Activated T-helper 1 cell treated with anti-CD3 and anti-CD28 coated beads, Interleukin-12 subunit alpha, Interleukin-12 subunit beta, Interleukin-2, Interleukin-4 antibody, amounts not matched to agents 30 ng/mL and 10 ng/mL and 1 ng/mL, durations not matched to agents 14 hours and 24 hours and 36 hours (primary cell): ENCODE results near the gene SAPCD2. TPM values are rescaled to one million over a fixed set of nuclear protein-coding genes. Genes with fewer than 3 reads are reported as not detected.

Source experiments
- DNase-seq: peaks from one replicate; pipeline ENCODE4 v3.0.0; 2021; ENCODE audit warnings: low spot score
- H3K27ac Mint-ChIP-seq: one replicate; pipeline ENCODE4 v1.8.0; 2021; ENCODE audit warnings: mild to moderate bottlenecking, mixed read lengths
- H3K27me3 Mint-ChIP-seq: one replicate; pipeline ENCODE4 v1.8.0; 2022; ENCODE audit warnings: mild to moderate bottlenecking, moderate library complexity, mixed read lengths; ENCODE audit not compliant: insufficient read depth
- H3K36me3 Mint-ChIP-seq: one replicate; pipeline ENCODE4 v1.8.0; 2021; ENCODE audit warnings: low read depth, mixed read lengths
- H3K4me1 Mint-ChIP-seq: one replicate; pipeline ENCODE4 v1.8.0; 2021; ENCODE audit warnings: low read depth, mixed read lengths
- H3K4me3 Mint-ChIP-seq: one replicate; pipeline ENCODE4 v1.8.0; 2021; ENCODE audit warnings: mild to moderate bottlenecking, moderate library complexity, mixed read lengths
- H3K9me3 Mint-ChIP-seq: one replicate; pipeline ENCODE4 v1.8.0; 2021; ENCODE audit warnings: mixed read lengths
- intact Hi-C: fragments of 100-400 bp; cut with micrococcal nuclease; formaldehyde crosslinking; loops from one replicate; pipeline ENCODE4 v1.15.1; 2024
- total RNA-seq: library from RNA; stranded (reverse); gene quantifications from 2 replicates; pipeline ENCODE4 v1.2.3, GENCODE V29; 2022

Gene SAPCD2
- total RNA-seq, 1 donor from 2014 or later, result 25.1 TPM

DNA sequence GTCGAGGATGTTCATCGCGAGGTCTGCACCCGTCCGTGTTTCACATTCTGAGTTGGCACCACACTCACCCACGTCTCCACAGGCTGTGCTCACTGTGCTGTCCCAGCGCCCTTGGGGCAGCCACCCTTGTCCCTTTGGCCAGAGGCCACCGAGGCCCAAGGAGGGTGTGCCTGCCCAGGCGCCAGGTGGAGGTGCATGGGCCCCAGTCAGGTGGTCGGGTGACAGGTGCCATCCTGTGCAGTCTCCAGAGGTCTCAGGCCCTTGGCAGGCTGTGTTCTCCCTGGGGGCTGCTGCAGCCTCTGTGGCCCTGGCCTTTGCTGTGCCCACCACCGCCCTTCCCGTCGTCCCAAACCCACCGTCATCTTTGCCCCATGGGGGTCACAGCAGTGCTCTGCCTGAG is 28.9 kb upstream of the SAPCD2 start:
- peak overlapping the region; percentile 23 for H3K27ac Mint-ChIP-seq
- peaks cover 18% of the 10 kb centered on the region for H3K36me3 Mint-ChIP-seq
- peaks cover 18% of the 10 kb centered on the region for H3K4me1 Mint-ChIP-seq
- DNase-seq, result no peak
- no peaks in the 10 kb centered on the region for H3K27me3 Mint-ChIP-seq
- intact Hi-C loops, result no loop called here
- no peak overlapping the region for H3K4me3 Mint-ChIP-seq
- H3K9me3 Mint-ChIP-seq, result no peaks in the 10 kb centered on the region

DNA sequence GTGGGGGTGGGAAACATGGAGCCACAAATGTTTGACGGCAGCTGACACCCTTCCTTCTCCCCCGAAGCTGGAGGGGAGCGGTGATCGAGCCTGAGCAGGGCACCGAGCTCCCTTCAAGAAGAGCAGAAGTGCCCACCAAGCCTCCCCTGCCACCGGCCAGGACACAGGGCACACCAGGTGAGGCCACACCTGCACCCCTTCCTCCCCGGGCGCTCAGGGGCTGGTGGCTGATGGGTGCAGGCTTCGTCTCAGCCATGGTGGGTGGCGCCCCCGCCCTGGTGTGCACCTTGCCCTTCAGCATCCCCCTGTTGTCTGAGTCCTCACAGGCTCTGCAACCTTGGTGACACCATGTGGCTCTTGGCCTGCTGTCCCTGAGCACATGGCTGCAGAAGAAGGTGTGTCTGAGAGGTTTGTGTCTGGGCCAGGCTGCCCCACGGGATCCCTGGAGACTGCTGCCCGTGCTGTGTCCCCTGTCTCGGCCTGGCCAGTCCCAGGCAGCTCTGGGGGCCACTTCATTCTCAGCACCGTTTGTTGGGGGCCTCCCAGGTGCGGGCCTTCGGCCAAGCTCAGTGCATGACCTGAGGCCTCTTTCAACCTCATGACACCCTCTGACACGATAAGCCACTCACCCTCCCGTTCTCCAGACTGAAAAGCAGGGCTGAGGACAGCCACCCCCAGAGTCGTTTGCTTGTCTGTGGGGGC is 27.6 kb upstream of the SAPCD2 start:
- intact Hi-C loops, result no loop called here
- peaks cover 21% of the 10 kb centered on the region for H3K4me1 Mint-ChIP-seq
- DNase-seq, result no peak
- no peak overlapping the region for H3K4me3 Mint-ChIP-seq
- H3K9me3 Mint-ChIP-seq, result no peaks in the 10 kb centered on the region
- peaks cover 20% of the 10 kb centered on the region for H3K36me3 Mint-ChIP-seq
- no peaks in the 10 kb centered on the region for H3K27me3 Mint-ChIP-seq
- H3K27ac Mint-ChIP-seq, result no peak overlapping the region

DNA sequence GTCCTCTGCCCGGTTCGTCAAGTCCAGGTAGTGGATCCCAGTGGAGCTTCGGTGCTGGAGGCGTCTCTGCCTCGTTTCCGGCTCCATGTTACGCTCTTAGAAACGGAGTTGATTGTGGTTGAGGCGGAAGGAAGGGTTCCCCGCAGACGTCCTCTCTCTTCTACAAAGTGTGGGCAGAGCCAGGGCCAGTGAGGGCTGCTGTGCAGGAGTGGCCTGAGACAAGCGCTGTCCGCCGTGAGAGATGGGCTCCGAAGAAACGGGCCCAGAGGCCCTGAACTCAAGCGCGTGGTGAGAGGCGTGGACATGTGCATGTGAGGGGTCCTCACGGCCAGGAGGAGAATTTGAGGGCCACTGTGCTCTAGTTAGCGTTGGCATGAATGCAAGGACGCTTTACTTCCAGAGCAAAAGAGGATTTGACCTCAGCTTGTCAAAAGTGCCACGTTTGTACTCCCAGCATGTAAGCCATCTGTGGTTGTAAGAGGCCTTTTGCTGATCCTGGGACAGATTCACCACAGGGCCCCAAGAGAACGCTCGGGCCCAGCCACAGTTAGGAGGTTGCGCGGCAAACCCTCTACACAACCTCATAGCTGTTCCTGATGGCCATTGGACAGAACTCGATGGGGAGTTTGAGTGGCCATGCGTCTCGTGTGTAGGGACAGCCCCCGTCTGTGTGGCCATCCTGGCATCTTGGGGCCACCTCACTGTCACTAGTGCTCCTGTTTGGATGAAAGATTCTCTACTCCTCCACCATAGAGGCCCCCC is 26.6 kb upstream of the SAPCD2 start:
- peaks cover 26% of the 10 kb centered on the region for H3K36me3 Mint-ChIP-seq
- H3K9me3 Mint-ChIP-seq, result no peaks in the 10 kb centered on the region
- peak overlapping the region; percentile 93 for H3K27ac Mint-ChIP-seq
- DNase-seq, result no peak
- no peak overlapping the region for H3K4me3 Mint-ChIP-seq
- H3K27me3 Mint-ChIP-seq, result no peaks in the 10 kb centered on the region
- H3K4me1 Mint-ChIP-seq, result peaks cover 23% of the 10 kb centered on the region
- intact Hi-C loops, result no loop called here

DNA sequence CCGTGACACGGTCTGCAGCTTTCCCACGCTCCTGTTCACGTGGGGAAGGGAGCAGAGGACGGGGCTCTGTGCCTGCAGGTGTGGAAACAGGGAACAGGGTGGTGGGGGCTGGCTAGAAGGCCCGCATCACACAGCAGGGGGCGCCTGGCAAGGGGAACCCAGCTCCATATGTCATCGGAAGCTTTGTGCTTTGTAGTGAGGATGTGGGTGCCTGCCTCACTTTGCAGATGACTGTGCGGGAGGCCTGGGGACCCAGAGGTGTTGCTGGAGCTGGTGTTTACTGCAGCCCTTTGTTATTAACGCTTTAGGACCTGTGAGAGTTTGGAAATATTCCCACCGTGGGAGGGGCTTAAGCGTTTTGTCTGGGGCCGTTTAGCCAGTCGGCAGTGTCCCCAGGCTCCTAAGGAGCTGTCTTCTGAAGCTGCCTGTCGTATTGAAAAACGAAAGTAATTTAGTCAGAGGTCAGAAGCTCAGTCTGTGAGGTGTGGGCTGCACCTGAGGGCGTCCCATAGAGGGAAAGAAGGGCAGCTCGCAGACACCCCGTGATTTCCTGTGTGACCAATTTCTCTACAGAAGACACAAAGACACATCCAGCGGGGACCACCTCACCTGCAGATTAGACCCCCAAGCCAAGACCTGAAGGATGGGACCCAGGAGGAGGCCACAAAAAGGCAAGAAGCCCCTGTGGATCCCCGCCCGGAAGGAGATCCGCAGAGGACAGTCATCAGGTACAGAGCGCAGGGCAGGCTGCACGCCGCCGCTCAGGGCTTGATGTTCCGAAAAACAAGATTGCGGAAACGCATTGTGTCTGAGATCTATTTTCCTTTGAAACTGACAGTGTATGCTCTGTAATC is 25.5 kb upstream of the SAPCD2 start:
- Mint-ChIP-seq H3K36me3 (peaks cover 30% of the 10 kb centered on the region), H3K4me3 (peak overlapping the region; percentile 72), H3K27ac (peak overlapping the region; percentile 93), H3K27me3 (no peaks in the 10 kb centered on the region), H3K9me3 (no peaks in the 10 kb centered on the region), H3K4me1 (peaks cover 23% of the 10 kb centered on the region)
- intact Hi-C loops, result loop anchor here (1.0 kb wide), 3 partner anchors 9 to 22 kb away; partner anchors contain the start of gene DPP7
- peak; percentile 83 for DNase-seq

DNA sequence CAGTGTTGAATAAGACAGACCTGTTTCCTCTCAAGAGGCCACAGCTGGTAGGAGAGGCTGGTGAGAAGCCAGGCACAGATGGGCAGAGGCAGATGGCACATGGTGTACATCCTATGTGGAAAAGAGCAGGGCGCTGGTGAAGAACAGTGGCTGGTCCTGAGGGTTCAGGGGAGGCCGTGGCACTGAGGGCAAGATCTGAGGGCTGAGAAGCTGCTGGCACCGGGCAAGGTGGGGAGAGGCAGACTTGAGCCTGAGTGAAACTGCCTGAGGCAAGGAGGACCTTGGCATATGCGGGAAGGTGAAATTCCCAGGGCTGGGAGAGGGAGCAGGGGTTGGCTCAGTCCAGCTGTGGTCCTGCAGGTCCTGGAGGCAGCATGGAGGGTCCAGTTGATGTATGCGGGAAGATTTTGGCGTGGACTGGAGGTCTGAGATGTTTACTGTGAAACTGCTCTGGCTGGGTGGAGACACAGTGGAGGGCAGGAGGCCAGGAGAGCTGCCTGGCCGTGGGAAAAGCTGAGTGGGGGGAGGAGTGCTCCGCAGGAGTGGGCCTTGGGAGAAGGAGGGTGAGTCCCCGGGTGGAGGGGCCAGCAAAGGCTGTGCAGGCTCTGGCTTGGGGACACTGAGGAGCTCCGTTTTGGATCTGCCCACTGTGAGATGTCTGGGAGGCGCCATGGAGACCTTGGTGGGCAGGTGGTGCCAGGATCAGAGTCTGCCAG is 19.0 kb upstream of the SAPCD2 start:
- peaks cover 24% of the 10 kb centered on the region for H3K36me3 Mint-ChIP-seq
- no peaks in the 10 kb centered on the region for H3K27me3 Mint-ChIP-seq
- DNase-seq, result no peak
- no peak overlapping the region for H3K27ac Mint-ChIP-seq
- no peaks in the 10 kb centered on the region for H3K9me3 Mint-ChIP-seq
- H3K4me1 Mint-ChIP-seq, result peaks cover 33% of the 10 kb centered on the region
- intact Hi-C loops, result loop anchor here (5.0 kb wide), 2 partner anchors 187 to 202 kb away; partner anchors contain the start of gene TRAF2
- no peak overlapping the region for H3K4me3 Mint-ChIP-seq

DNA sequence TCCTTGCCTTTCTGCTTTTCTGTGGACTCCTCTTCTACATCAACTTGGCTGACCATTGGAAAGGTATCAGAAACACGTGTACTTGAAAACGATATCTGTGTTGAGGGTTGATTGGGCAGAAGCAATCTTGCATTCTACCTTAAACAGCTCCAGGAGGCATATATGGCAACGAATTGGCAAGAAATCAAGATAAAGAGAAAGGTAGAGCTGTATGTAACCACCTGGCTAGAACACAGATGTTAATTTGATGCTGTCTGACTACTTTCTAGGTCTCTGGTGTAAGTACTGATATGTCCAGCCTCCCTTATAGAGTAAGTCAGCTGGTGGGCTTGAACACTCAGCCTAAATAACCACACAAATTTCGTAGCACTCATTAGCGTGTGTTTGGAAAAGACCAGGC is 17.8 kb upstream of the SAPCD2 start:
- no peaks in the 10 kb centered on the region for H3K9me3 Mint-ChIP-seq
- intact Hi-C loops, result loop anchor here (5.0 kb wide), 2 partner anchors 186 to 201 kb away; partner anchors contain the start of gene TRAF2
- no peak for DNase-seq
- H3K27ac Mint-ChIP-seq, result peak overlapping the region; percentile 85
- peak overlapping the region; percentile 88 for H3K4me3 Mint-ChIP-seq
- peaks cover 37% of the 10 kb centered on the region for H3K4me1 Mint-ChIP-seq
- no peaks in the 10 kb centered on the region for H3K27me3 Mint-ChIP-seq
- H3K36me3 Mint-ChIP-seq, result peaks cover 22% of the 10 kb centered on the region

DNA sequence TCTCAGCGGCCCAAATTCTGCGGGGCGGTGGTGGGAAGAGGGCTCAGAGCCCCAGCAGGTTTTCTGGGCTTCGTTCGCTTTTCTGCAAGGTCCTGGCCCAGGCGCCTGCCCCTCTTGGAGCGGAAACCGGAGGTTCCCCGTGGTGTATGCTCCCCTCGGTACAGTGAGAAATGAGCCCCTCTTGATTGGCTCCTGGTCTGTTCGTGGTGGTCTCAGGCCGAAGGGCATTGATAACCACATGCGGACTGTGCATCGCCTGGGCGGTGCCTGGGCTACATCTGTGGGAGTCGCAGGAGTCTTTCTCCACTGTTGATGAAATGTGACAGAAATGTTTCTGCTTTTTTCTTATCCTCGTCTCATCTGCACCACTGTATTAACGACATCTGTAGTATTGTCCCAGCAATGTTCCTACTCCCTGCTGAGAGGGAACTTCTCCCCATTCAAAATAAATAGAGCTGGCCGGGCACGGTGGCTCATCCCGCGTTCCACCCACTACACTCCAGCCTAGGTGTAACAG is 17.1 kb upstream of the SAPCD2 start:
- peak overlapping the region; percentile 88 for H3K4me3 Mint-ChIP-seq
- no peaks in the 10 kb centered on the region for H3K27me3 Mint-ChIP-seq
- intact Hi-C loops, result loop anchor here (1.0 to 5.0 kb wide), 10 partner anchors 8 to 725 kb away; partner anchors contain the start of genes DNLZ, DPP7, SEC16A and TMEM141

DNA sequence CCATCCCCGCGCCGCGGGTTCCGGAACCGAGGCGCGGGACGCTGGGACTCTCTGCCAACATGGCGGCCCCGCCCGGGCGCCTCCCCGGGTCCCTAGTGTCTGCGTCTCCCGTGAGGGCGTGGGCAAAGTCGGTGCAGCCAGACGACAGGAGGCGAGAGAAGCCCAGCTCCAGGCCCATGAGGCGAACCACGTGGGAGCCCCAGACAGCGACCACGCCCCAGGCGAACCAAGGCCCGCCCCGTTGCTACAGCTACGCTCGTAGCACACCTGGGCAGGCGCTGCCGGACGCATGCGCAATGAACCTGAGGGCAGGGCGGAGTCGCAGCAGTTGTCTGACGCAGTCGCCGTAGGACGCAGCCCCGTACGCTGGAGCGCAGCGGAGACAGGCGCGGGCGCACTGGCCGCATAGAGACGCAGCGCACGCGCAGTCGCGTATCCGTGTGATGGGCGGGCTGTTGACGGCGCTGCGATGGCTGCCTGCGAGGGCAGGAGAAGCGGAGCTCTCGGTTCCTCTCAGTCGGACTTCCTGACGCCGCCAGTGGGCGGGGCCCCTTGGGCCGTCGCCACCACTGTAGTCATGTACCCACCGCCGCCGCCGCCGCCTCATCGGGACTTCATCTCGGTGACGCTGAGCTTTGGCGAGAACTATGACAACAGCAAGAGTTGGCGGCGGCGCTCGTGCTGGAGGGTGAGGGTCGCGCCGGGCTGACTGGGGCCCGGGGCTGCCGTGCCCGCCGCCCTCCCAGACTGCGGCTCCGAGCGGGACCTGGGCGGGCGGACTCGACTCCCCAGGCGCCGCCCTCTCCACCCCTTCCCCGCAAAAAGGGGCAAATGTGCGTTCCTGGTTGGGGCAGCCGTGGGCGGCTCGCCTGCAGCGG is 16.4 kb upstream of the SAPCD2 start, which contains the start of gene MAN1B1:
Gene MAN1B1 (plus strand): TSS at position 455 of the 878 bp plus-strand sequence. CDS start 15 bp downstream, at position 470.
- Mint-ChIP-seq H3K4me3 (peak within 1 kb of the TSS; percentile 88), H3K9me3 (no peaks in the 10 kb centered on the region), H3K4me1 (peaks cover 33% of the 10 kb centered on the region), H3K36me3 (peaks cover 14% of the 10 kb centered on the region), H3K27ac (peak within 1 kb of the TSS; percentile 94), H3K27me3 (no peaks in the 10 kb centered on the region)
- intact Hi-C loops, result loop anchor here (1.0 to 5.0 kb wide), 13 partner anchors 9 to 724 kb away; partner anchors contain the start of genes DNLZ, DPP7, MRPL41 and SAPCD2
- peak; percentile 100 for DNase-seq

More for the DNA sequence above, 17.1 kb upstream of the SAPCD2 start:
- peak overlapping the region; percentile 85 for H3K27ac Mint-ChIP-seq
- no peaks in the 10 kb centered on the region for H3K9me3 Mint-ChIP-seq
- peaks cover 19% of the 10 kb centered on the region for H3K36me3 Mint-ChIP-seq
- no peak for DNase-seq
- peaks cover 33% of the 10 kb centered on the region for H3K4me1 Mint-ChIP-seq

DNA sequence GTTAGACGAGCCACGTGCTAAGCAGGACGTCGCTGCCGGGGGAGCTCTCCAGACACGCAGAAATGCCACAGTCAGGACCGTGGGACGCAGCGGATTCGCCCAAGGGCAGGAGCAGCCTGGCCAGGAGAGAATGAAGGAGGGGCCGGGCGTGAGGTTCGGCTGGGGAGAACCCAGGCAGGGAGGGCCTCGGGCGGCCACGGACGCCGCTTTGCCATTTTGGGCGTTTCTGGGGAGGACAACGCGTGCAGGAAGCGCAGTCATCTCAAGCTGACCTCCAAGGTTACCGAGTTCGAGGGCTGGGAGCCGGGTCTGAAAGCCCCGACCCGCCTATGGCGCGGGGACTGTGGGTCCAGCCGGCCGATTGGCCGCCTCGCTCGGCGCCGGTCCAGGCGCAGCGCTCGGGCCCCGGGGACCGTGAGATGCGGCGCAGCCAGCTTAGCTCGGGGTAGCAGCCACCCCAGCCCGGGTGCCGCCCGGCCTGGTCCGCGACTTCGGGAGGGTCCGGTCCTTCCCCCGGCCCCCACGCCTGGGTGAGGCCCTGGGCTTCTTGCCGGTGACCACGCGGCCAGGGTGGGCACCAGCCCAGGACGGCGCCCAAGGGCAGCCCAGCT is 15.7 kb upstream of the SAPCD2 start:
- intact Hi-C loops, result loop anchor here (1.0 to 5.0 kb wide), 9 partner anchors 9 to 723 kb away; partner anchors contain the start of genes DNLZ, MRPL41, SAPCD2 and SEC16A

DNA sequence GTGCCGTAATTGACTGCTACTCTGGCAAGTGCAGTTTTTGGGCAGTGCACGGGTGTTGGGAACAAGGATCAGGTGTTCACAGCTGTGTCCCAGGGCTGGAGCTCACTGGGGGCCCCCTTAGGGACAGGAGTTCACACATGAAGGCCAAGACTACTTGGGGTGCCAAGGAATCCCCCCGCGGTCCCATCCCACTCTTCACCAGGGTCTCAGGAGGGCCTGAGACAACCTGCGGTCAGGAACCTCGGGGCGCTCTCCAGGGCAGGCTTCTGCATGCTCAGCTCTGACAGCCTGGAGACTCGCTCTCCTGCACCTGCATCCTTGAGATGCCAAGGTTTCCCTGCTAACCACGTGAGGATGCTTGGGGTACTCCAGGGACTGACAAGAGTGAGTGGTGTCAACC is 14.2 kb upstream of the SAPCD2 start:
- intact Hi-C loops, result no loop called here
- peaks cover 11% of the 10 kb centered on the region for H3K36me3 Mint-ChIP-seq
- peaks cover 33% of the 10 kb centered on the region for H3K4me1 Mint-ChIP-seq
- DNase-seq, result no peak
- H3K4me3 Mint-ChIP-seq, result no peak overlapping the region
- H3K27me3 Mint-ChIP-seq, result no peaks in the 10 kb centered on the region
- no peak overlapping the region for H3K27ac Mint-ChIP-seq
- no peaks in the 10 kb centered on the region for H3K9me3 Mint-ChIP-seq

More for the DNA sequence above, 15.7 kb upstream of the SAPCD2 start:
- no peaks in the 10 kb centered on the region for H3K9me3 Mint-ChIP-seq
- peaks cover 33% of the 10 kb centered on the region for H3K4me1 Mint-ChIP-seq
- DNase-seq, result peak; percentile 44
- H3K4me3 Mint-ChIP-seq, result peak overlapping the region; percentile 88
- peaks cover 11% of the 10 kb centered on the region for H3K36me3 Mint-ChIP-seq
- peak overlapping the region; percentile 94 for H3K27ac Mint-ChIP-seq
- no peaks in the 10 kb centered on the region for H3K27me3 Mint-ChIP-seq
